ENCODE data around the gene SPDYE1.

DNA sequence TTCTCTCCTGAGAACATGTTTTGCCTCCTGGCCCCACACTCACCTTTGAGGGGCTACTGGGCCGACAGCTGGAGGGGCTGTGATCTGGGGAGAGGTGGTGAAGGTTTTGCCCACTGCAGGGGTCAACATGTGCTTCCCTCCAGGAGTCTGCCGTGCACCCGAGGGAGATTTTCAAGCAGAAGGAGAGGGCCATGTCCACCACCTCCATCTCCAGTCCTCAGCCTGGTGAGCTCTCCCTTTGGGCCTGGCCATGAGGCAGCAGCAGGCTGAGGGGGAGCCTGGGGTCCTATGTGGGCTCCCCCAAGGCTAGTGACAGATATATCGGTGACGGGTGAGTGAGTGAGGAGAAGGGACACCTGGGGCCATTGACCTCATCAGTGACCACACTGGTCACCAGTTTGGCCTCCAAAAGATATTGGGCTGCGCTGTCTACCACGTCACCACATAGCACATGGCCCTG lies 61.1 kb downstream of the SPDYE1 start:
- TF ChIP-seq, protein P1, sequence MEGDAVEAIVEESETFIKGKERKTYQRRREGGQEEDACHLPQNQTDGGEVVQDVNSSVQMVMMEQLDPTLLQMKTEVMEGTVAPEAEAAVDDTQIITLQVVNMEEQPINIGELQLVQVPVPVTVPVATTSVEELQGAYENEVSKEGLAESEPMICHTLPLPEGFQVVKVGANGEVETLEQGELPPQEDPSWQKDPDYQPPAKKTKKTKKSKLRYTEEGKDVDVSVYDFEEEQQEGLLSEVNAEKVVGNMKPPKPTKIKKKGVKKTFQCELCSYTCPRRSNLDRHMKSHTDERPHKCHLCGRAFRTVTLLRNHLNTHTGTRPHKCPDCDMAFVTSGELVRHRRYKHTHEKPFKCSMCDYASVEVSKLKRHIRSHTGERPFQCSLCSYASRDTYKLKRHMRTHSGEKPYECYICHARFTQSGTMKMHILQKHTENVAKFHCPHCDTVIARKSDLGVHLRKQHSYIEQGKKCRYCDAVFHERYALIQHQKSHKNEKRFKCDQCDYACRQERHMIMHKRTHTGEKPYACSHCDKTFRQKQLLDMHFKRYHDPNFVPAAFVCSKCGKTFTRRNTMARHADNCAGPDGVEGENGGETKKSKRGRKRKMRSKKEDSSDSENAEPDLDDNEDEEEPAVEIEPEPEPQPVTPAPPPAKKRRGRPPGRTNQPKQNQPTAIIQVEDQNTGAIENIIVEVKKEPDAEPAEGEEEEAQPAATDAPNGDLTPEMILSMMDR (IDR thresholded peaks at IDR 0.05) = no peak
- no peak for TF ChIP-seq POLR2A (IDR thresholded peaks at IDR 0.05)

Data from ovary (tissue), 3 donors.